Body of pancreas (tissue), 4 donors: ENCODE results near the gene CCL18. TPM values are rescaled to one million over a fixed set of nuclear protein-coding genes. Genes with fewer than 3 reads are reported as not detected.
"Not testable (repeated sequence)": the region's sequence is repeated elsewhere in the genome, so short reads cannot be mapped to it uniquely, and the experiment has no call there.

Experiments used
- ATAC-seq: fragments of 150-250 bp; one replicate; pipeline ENCODE4 v1.9.1; 2016
- DNase-seq, 4 donors: peaks; one replicate each; pipeline ENCODE4 v3.0.0-alpha.2; 2019
- H3K27ac ChIP-seq, 4 donors: fragments of 200-600 bp; sonication (generic); 1 replicate in 3 of 4; 2 replicates in 1 of 4; pipeline versions ENCODE4 v1.5.1 to v1.6.1; 2016 to 2019; ENCODE audit warnings: mild to moderate bottlenecking in 1 of 4, mixed read lengths in 1 of 4, moderate library complexity in 1 of 4
- H3K27me3 ChIP-seq, 2 donors: fragments of 200-600 bp; sonication (generic); one replicate each; pipeline ENCODE4 v1.6.0; 2016; ENCODE audit warnings: mild to moderate bottlenecking in 1 of 2
- H3K36me3 ChIP-seq, 2 donors: fragments of 200-600 bp; sonication (generic); replicated peaks in 1 of 2; 2 replicates each; pipeline ENCODE4 v1.5.1; 2016; ENCODE audit warnings: low read depth in 2 of 2; ENCODE audit not compliant: insufficient read depth in 1 of 2
- H3K4me1 ChIP-seq: fragments of 200-600 bp; sonication (generic); one replicate; pipeline ENCODE4 v1.6.0; 2016
- H3K4me3 ChIP-seq, 2 donors: fragments of 200-600 bp; sonication (generic); 1 replicate in 1 of 2; 2 replicates in 1 of 2; pipeline ENCODE4 v1.5.1; 2016 to 2019
- H3K9me3 ChIP-seq, 3 donors: fragments of 200-600 bp; sonication (generic); 1 replicate in 2 of 3; 2 replicates in 1 of 3; pipeline ENCODE4 v1.5.1; 2016
- POLR2A ChIP-seq, 3 donors: fragments of 450-650 bp; IDR thresholded peaks; one replicate each; pipeline ENCODE4 v1.6.1; 2016; ENCODE audit warnings: antibody characterized with exemption in 3 of 3, mild to moderate bottlenecking in 2 of 3
- WGBS, 2 donors: methylation state at CpG; one replicate each; pipeline ENCODE4 v1.1.5; 2017; 5-methylcytosine and 5-hydroxymethylcytosine counted together
- intact Hi-C: fragments of 100-400 bp; cut with DNase I; formaldehyde crosslinking; loops from one replicate; pipeline ENCODE4 v1.15.1; 2023
- total RNA-seq, 2 donors: library from RNA; depleted of rRNA; stranded (reverse); fragments of >200 nt; gene quantifications; one replicate each; pipeline ENCODE4 v1.1.0, GENCODE V29; 2016
- TF ChIP-seq, protein P1 (sequence below), 7 experiments: fragments of 450-650 bp in 4 of 7; fragments of 200-600 bp in 3 of 7; sonication (generic) in 3 of 7; IDR thresholded peaks; one replicate each; pipeline ENCODE4 v1.5.1; 2016 to 2019; ENCODE audit warnings: antibody characterized with exemption in 7 of 7

Gene CCL18
- total RNA-seq, 2 donors from 2014 or later = not detected

DNA sequence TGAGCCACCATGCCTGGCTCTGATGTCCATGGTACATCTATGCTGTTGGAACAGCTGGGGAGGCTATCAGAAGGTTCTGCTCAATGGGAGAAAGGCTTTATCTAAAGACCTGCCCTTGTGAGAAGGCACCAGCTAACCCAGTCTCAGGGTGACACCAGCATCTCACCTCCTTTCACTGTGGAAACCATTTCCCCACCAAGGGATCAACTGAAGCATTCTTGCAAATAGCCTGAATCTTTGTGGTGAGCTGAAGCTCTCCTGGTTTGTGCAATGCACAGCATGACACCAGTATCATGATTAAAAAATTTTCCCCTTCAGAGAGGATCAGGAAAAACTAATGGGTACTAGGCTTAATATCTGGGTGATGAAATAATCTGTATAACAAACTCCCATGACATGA, 5.1 kb downstream of the CCL18 start:
- ATAC-seq (no peak), DNase-seq (no peak)
- Histone ChIP-seq H3K4me1 (no peaks in the 10 kb centered on the region), H3K27ac (no peak overlapping the region), H3K36me3 (no peaks in the 10 kb centered on the region), H3K4me3 (no peak overlapping the region), H3K9me3 (no peaks in the 10 kb centered on the region), H3K27me3 (no peaks in the 10 kb centered on the region)
- TF ChIP-seq, protein P1, sequence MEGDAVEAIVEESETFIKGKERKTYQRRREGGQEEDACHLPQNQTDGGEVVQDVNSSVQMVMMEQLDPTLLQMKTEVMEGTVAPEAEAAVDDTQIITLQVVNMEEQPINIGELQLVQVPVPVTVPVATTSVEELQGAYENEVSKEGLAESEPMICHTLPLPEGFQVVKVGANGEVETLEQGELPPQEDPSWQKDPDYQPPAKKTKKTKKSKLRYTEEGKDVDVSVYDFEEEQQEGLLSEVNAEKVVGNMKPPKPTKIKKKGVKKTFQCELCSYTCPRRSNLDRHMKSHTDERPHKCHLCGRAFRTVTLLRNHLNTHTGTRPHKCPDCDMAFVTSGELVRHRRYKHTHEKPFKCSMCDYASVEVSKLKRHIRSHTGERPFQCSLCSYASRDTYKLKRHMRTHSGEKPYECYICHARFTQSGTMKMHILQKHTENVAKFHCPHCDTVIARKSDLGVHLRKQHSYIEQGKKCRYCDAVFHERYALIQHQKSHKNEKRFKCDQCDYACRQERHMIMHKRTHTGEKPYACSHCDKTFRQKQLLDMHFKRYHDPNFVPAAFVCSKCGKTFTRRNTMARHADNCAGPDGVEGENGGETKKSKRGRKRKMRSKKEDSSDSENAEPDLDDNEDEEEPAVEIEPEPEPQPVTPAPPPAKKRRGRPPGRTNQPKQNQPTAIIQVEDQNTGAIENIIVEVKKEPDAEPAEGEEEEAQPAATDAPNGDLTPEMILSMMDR (IDR thresholded peaks at IDR 0.05) = no peak
- no peak for TF ChIP-seq POLR2A (IDR thresholded peaks at IDR 0.05)
- intact Hi-C loops = loop anchor here (10.0 kb wide), 1 partner anchor 94 kb away; no protein-coding TSS in a partner anchor

DNA sequence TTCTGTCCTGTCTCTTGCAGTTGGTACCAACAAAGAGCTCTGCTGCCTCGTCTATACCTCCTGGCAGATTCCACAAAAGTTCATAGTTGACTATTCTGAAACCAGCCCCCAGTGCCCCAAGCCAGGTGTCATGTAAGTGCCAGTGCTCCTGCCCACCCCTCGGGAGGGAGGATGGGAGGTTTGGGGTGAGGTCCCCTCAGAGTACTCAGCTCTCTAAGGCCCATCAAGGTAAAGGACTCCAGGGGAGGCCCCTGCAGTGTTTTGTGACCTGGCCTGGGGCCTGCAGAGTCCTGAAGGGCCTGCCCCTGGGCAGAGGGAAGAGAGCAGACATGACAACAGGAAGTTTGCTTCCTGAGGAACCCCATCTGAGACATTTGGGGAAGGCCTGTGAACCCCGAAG, 6.4 kb downstream of the CCL18 start:
- intact Hi-C loops = no loop called here
- no peaks in the 10 kb centered on the region for H3K36me3 ChIP-seq
- no peak for TF ChIP-seq POLR2A (IDR thresholded peaks at IDR 0.05)
- TF ChIP-seq, protein P1 (IDR thresholded peaks at IDR 0.05) = no peak
- no peaks in the 10 kb centered on the region for H3K4me1 ChIP-seq
- ATAC-seq (no peak), DNase-seq (no peak)
- no peaks in the 10 kb centered on the region for H3K9me3 ChIP-seq
- no peak overlapping the region for H3K4me3 ChIP-seq
- no peaks in the 10 kb centered on the region for H3K27me3 ChIP-seq
- no peak overlapping the region for H3K27ac ChIP-seq
- 50 to 64% methylated on average over 2 to 3 of the region's 3 CpGs for WGBS, 2 donors

DNA sequence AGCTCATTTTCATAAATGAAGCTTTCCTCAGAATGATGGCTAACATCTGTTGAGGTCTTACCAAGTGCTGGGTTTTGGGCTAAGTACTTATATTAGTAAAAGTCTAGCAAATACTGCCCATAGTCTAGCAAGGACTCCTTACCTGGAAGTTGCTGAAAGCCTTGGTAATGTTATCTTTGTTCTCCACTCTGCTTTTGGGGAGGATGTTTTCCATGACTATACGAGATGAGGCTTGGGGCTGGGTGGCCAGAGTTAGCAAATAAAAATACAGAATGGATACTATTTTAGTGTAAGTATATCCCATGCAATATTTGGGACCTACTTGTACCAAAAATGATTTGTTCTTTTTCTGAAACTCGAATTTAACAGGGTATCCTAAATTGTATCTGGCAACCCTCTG, 7.7 kb downstream of the CCL18 start:
- Histone ChIP-seq H3K4me1 (no peaks in the 10 kb centered on the region), H3K27ac (no peak overlapping the region), H3K27me3 (no peaks in the 10 kb centered on the region), H3K36me3 (no peaks in the 10 kb centered on the region), H3K9me3 (no peaks in the 10 kb centered on the region), H3K4me3 (no peak overlapping the region)
- WGBS, 2 donors = 55 to 67% methylated on average over 2 of the region's 2 CpGs
- ATAC-seq (no peak), DNase-seq (no peak)
- TF ChIP-seq, protein P1 (IDR thresholded peaks at IDR 0.05) = no peak
- no peak for TF ChIP-seq POLR2A (IDR thresholded peaks at IDR 0.05)
- intact Hi-C loops = no loop called here

DNA sequence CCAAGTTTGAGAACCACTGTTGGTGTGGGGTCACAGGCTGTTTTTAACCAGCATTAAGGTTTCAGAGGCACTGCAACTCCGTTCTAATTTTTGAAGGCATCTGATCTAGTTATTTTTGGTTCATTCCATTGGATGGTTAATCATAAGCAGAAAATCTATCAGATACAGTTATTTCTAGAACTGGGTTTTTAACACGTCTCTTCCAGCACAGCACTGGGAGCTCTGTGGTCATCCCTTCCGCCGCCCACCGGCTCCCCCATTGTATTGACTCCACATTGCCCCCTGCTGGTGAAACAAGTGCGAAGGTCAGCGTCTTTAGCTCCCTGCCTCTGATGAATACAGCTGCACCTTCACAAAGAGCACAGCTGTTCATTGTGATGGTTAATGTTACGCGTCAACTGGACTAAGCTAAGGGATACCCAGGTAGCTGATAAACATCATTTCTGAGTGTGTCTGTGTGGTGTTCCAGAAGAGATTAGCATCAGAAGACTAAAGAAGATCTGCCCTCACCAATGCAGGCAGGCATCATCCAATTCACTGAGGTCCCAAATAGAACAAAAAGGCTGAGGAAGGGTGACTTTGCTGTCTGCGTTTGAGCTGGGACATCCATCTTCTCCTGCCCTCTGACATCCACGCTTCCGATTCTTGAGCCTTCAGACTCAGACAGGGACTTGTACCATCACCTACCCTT, 8.5 kb downstream of the CCL18 start:
- Histone ChIP-seq H3K27me3 (no peaks in the 10 kb centered on the region), H3K4me3 (no peak overlapping the region), H3K27ac (no peak overlapping the region), H3K36me3 (no peaks in the 10 kb centered on the region), H3K9me3 (no peaks in the 10 kb centered on the region), H3K4me1 (no peaks in the 10 kb centered on the region)
- ATAC-seq (peak; percentile 47), DNase-seq (peak; percentile 49 to 67 (median 58))
- intact Hi-C loops = no loop called here
- 23 to 24% methylated on average over 12 of the region's 12 CpGs for WGBS, 2 donors
- no peak for TF ChIP-seq POLR2A (IDR thresholded peaks at IDR 0.05)
- TF ChIP-seq, protein P1 (IDR thresholded peaks at IDR 0.05) = peak; percentile 55 to 74 (median 66)

DNA sequence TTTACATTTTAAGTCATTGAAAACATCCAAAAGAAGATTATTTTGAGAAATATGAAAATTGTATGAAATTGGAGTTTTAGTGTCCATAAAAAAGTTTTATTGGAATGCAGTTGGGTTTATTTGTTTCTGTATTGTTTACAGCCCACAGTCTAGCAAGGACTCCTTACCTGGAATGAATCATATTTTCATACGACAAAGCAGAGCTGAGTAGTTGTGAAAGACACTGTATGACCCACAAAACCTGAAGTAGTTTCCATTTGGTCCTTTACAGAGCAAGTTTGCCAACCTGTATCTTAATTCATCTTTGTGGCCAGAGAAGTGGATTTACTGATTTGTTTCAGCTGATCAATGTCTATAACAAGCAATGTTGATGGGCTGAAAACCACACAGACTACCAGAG, 10.3 kb downstream of the CCL18 start:
- ATAC-seq = no peak

DNA sequence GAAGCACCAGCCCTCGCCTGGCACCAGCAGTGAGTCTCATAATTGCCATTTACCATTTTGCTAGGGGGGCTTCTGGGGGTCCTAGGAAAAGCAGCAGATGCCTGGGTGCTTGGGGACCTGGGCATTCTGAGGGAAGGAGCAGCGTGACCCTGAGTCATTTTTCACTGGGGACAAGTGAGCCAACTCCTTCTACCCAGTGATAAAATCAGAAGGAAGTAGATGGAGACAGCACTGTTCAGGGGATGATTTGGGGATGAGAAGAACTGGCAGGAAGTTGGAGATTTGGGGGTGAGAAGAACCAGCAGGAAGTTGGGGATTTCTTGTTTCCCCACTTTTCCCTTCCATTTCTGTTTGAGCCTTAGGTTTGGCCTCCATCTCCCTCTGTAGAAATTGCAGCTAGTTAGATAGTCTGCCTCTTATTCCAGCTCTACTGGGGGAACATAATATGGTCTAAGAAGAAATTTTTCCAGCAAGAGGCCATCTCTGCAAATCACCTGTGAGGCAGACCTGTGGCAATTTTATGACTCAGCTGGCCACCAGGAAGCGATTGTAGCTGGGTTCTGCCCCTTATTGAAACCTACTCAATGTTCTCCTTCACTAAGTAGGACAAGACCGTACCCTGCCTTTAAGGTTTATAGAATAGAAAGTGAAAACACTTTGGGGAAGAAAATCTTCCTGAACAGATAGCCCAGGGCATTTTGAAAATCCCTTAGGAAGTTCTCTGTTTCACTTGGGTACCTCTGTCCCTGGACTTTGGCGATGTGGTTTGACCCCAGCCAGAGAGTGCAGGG, 17.8 kb downstream of the CCL18 start:
- intact Hi-C loops, H3K4me1 ChIP-seq, H3K27me3 ChIP-seq, H3K27ac ChIP-seq, DNase-seq, H3K4me3 ChIP-seq, H3K36me3 ChIP-seq, H3K9me3 ChIP-seq, ATAC-seq: not testable (repeated sequence)
- 59 to 64% methylated on average over 4 to 5 of the region's 5 CpGs for WGBS, 2 donors

More for the DNA sequence above, 10.3 kb downstream of the CCL18 start:
- Histone ChIP-seq H3K27ac (no peak overlapping the region), H3K4me1 (no peaks in the 10 kb centered on the region), H3K4me3 (no peak overlapping the region), H3K27me3 (no peaks in the 10 kb centered on the region), H3K9me3 (no peaks in the 10 kb centered on the region), H3K36me3 (no peaks in the 10 kb centered on the region)
- DNase-seq = no peak
- 63 to 71% methylated on average over 1 of the region's 1 CpG for WGBS, 2 donors
- intact Hi-C loops = no loop called here
- no peak for TF ChIP-seq POLR2A (IDR thresholded peaks at IDR 0.05)
- TF ChIP-seq, protein P1 (IDR thresholded peaks at IDR 0.05) = no peak
